RWPE1 (cell line): ENCODE measurements around the gene INPP4B.

ENCODE experiments used
- CTCF ChIA-PET: fragments of 350-600 bp; sonication (Branson Sonifier 250); formaldehyde crosslinking; extraction: SDS; loops from one replicate; lab custom pipeline; 2021; lab: Yijun Ruan, JAX
- POLR2A ChIA-PET: fragments of 400-600 bp; formaldehyde crosslinking; extraction: SDS; loops from one replicate; lab custom pipeline; 2020; ENCODE audit warnings: antibody characterized with exemption; ENCODE audit not compliant: low non-redundant PET; lab: Yijun Ruan, JAX
- DNase-seq: peaks from one replicate; pipeline ENCODE4 v3.0.0; 2012; ENCODE audit warnings: low spot score
- H3K27ac ChIP-seq: fragments of 450-650 bp; 2 replicates; pipeline ENCODE4 v1.5.1; 2017
- TF ChIP-seq, protein P1 (sequence below): fragments of 450-650 bp; conservative IDR thresholded peaks from 2 replicates; pipeline ENCODE4 v1.5.1; 2017; ENCODE audit warnings: low read depth, mild to moderate bottlenecking

Gene INPP4B

DNA sequence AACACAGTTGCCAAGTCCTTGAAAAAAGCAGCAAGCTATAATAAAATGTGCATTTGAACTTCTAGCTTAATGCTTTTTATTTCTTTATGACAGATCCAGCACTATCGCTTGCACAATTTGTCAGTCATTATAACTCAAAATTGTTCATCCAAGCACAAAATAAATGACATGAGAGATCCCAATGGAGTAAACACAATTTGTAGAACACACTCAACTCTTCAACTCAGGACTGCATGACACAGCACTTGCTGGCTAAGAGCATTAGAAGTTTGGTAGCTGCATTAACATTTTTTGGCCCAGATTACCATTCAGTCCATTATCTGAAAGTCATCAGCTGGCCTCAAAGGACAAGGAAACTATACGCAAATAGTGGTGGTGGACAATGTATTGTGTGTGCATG is 530.1 kb downstream of the INPP4B start:
- ChIA-PET POLR2A (no interaction called here), CTCF (interaction anchor here (0.6 kb wide), 1 partner anchor 39 kb away, joined by 4 read pairs; no protein-coding TSS in a partner anchor)
- H3K27ac ChIP-seq, result no peak overlapping the region
- no peak for DNase-seq
- TF ChIP-seq, protein P1, sequence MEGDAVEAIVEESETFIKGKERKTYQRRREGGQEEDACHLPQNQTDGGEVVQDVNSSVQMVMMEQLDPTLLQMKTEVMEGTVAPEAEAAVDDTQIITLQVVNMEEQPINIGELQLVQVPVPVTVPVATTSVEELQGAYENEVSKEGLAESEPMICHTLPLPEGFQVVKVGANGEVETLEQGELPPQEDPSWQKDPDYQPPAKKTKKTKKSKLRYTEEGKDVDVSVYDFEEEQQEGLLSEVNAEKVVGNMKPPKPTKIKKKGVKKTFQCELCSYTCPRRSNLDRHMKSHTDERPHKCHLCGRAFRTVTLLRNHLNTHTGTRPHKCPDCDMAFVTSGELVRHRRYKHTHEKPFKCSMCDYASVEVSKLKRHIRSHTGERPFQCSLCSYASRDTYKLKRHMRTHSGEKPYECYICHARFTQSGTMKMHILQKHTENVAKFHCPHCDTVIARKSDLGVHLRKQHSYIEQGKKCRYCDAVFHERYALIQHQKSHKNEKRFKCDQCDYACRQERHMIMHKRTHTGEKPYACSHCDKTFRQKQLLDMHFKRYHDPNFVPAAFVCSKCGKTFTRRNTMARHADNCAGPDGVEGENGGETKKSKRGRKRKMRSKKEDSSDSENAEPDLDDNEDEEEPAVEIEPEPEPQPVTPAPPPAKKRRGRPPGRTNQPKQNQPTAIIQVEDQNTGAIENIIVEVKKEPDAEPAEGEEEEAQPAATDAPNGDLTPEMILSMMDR, result no peak

DNA sequence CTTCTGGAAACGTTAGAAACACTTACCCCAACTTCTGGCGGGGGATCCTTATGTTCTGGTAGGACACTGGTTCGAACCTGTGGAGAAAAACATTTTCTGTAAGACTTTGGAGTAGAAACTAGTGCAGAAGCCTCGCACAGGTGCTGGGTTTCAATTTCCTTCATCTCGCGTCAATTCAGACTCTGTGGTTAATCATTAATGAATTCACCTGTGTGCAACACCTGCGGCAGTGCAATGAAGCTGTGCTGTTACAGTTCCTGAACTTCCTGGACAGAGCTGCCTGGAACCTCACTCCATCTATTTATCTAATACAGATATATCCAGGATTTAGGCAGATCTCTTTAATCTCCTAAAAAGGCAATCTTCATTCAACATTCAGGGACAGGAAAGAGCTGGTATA is 531.4 kb downstream of the INPP4B start:
- TF ChIP-seq, protein P1, result no peak
- H3K27ac ChIP-seq, result no peak overlapping the region
- no peak for DNase-seq
- POLR2A ChIA-PET, result no interaction called here
- CTCF ChIA-PET, result no interaction called here

DNA sequence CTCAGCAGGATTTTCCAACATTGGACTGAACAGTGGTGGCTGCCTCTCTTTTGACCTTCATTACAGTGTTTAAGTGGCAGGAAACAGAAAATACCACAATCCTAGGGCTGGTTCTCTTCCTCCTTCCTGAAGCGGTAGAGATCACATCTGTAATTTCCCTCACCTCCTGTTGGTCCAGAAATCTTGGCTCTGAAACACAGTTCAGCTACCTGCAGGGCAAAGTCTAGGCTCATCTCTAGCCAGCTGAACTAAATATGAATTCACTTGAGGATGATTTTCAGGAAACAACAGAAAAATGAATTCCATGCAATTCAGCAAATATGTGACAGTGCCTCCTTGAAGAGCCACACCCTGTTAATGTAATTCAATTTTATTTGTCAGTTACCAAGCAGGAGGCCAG is 531.9 kb downstream of the INPP4B start:
- H3K27ac ChIP-seq, result no peak overlapping the region
- ChIA-PET CTCF (no interaction called here), POLR2A (no interaction called here)
- TF ChIP-seq, protein P1, result no peak
- DNase-seq, result no peak

DNA sequence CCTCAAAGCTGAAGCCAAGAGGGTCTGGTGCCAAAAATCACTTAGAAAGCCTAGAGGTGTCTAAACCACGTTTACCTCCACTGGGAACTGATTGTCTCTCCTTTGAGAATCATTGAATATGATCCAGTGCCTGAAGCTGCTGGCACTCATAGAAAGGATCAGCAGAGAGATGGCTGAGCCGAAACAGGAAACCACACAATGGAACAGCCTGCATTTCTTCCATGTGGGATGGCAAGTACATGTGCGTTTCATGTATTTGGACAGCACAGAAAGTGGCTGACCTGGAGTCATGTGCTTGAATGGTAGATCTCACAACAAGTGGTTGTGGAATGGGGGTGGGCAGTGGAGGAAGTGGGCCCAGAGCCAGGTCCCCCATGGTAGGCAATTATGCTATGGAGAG is 533.7 kb downstream of the INPP4B start:
- TF ChIP-seq, protein P1, result no peak
- CTCF ChIA-PET, result no interaction called here
- POLR2A ChIA-PET, result no interaction called here
- H3K27ac ChIP-seq, result no peak overlapping the region
- DNase-seq, result no peak

DNA sequence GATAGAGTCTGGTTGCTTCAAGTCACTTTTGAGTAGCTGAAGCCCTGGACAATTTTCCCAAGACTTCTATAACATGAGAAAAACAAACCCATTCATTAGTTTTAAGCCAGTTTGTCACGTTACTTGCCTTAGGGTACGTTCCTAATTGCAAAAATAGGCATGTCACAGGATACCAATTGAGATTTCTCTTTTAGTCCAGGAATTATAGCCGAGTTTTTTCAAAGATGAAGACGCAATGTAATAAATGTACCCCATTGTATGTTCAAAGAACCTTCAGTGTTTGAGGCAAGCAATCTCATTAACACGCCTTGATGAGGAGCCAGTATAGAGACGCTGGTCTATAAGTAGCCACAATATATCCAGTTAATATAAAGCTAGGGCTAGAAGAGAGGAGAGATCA is 534.2 kb downstream of the INPP4B start:
- ChIA-PET POLR2A (no interaction called here), CTCF (no interaction called here)
- DNase-seq, result no peak
- TF ChIP-seq, protein P1, result no peak
- H3K27ac ChIP-seq, result no peak overlapping the region

DNA sequence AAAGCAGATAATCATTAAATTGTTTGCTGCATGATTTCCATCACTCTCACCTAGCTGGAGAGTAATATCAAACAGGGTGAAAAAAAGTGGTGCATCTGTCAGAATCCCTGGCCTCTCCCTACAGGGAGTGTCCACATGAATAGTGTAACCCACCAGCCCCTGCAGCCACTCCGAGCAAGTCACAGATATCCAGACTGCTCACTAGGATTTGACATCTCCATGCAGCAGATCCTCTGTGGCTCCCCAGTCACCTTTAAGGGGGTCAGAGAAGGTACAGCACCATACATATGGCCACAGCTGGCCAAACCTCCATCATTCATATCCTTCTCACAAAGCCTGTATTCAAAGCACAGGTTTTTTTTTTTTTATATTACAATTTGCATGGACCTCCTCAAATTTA is 536.3 kb downstream of the INPP4B start:
- H3K27ac ChIP-seq, result no peak overlapping the region
- CTCF ChIA-PET, result no interaction called here
- POLR2A ChIA-PET, result no interaction called here
- no peak for DNase-seq
- TF ChIP-seq, protein P1, result no peak

DNA sequence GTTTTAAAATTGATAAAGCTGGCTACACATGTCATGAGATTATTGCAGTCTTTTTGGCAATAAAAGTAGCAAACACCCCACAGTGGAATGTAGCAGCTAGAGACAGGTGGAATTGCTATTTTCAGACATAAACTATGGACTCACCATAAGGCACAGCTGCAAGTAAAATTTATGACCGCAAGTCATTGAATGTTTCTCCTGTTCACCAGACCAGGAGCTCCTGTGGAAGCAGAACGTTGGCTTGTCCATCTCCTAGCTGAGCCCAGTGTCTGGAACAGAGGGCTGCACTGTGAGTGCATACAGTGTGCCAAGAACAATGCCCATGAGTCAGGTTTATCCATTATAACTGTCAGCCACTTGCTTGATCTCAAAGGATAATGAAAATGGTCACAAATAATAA is 538.2 kb downstream of the INPP4B start:
- TF ChIP-seq, protein P1, result no peak
- no peak for DNase-seq
- ChIA-PET POLR2A (no interaction called here), CTCF (no interaction called here)
- no peak overlapping the region for H3K27ac ChIP-seq
